ENCODE results near the gene TMEM184B. TPM values are rescaled to one million over a fixed set of nuclear protein-coding genes. Genes with fewer than 3 reads are reported as not detected.

TMEM184B gene
- total RNA-seq, 6 experiments from 2014 or later = 7.9 to 42.6 (median 16.9) TPM

DNA sequence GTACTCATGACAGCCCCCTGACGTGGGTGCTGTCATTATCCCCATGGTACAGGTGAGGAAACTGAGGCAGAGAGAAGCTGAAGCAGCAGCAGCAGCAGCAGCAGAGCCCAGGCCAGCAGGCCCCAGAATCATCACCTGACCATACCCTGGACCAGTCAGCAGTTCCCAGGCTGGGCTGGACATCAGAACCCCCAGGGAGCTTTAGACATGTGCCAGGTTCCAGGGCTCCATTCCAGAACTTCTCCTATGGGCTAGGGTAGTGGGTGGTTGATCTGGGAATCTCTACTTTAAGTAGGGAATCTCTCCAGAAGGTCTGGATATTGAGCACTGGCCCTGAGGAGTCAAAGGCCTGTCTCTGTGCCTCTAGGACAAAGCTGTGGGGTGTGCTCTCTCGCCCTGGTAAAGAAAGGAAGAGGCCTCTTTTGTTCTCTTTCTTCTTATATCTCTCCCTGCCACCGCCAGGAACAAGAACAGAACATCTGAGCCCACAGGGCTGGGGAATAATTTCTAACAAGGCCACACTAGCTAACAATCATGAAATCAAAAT is 44.4 kb downstream of the TMEM184B start:
- peaks cover 0 to 10% (median 2%) of the 10 kb centered on the region in 4 donors for H3K36me3 ChIP-seq
- 17% methylated on average over 1 of the region's 3 CpGs for WGBS (ENCODE audit: insufficient coverage, low coverage, low lambda C conversion rate, missing lambda C conversion rate)

DNA sequence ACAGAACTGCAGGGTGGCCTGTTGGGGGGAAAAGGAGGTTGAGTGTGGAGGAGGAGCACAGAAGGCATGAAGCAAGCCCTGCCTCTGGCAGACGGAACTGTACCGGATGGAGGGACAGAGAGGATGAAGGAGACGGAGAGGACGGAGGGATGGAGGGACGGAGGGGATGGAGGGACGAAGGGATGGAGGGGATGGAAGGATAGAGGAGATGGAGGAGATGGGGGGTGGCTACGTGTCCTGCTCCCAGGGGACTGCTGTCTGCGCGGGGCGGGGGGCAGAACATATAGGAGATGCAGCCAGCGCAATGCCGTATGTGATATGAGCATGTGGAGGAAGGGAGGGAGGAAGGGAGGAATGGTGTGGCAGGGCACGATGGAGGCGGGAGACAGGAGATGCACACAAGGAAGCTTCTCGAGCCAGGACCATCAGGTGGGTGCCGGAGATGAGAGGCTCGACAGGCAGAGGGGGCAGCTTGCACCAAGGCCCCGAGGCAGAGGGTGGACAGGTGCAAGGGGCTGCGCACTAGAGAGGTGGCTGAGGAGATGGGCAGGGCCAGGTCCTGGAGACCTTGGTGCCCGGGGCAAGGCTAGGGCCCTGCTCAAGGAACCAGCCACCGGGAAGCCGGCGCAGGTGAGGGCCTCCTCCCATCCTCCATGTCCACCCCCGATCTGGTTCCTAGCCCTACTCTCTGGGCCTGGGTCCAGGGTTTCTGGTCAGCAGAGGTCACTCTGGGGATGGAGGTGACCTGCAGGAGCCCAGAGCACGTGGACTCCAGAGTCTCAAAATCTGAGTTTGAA is 45.8 kb downstream of the TMEM184B start:
- H3K36me3 ChIP-seq = peaks cover 0 to 10% (median 2%) of the 10 kb centered on the region in 4 donors
- no peaks in the 10 kb centered on the region for H3K4me1 ChIP-seq
- H3K9me3 ChIP-seq = no peaks in the 10 kb centered on the region
- TF ChIP-seq, protein P1, sequence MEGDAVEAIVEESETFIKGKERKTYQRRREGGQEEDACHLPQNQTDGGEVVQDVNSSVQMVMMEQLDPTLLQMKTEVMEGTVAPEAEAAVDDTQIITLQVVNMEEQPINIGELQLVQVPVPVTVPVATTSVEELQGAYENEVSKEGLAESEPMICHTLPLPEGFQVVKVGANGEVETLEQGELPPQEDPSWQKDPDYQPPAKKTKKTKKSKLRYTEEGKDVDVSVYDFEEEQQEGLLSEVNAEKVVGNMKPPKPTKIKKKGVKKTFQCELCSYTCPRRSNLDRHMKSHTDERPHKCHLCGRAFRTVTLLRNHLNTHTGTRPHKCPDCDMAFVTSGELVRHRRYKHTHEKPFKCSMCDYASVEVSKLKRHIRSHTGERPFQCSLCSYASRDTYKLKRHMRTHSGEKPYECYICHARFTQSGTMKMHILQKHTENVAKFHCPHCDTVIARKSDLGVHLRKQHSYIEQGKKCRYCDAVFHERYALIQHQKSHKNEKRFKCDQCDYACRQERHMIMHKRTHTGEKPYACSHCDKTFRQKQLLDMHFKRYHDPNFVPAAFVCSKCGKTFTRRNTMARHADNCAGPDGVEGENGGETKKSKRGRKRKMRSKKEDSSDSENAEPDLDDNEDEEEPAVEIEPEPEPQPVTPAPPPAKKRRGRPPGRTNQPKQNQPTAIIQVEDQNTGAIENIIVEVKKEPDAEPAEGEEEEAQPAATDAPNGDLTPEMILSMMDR (IDR thresholded peaks at IDR 0.05) = no peak
- TF ChIP-seq POLR2A (IDR thresholded peaks at IDR 0.05) = no peak
- intact Hi-C loops (cut with DNase I) = loop anchor here in 1 of 2 donors (10.0 kb wide), 1 partner anchor 62 kb away; no protein-coding TSS in a partner anchor
- DNase-seq (no peak), ATAC-seq (no peak)
- H3K4me3 ChIP-seq = no peak overlapping the region
- 95% methylated on average over 17 of the region's 25 CpGs for WGBS (ENCODE audit: insufficient coverage, low coverage, low lambda C conversion rate, missing lambda C conversion rate)
- H3K27me3 ChIP-seq = no peaks in the 10 kb centered on the region
- H3K27ac ChIP-seq = no peak overlapping the region

More for the DNA sequence above, 44.4 kb downstream of the TMEM184B start:
- ATAC-seq (no peak), DNase-seq (no peak)
- Histone ChIP-seq H3K9me3 (no peaks in the 10 kb centered on the region), H3K27ac (peak overlapping the region in 1 of 3 donors; percentile 1), H3K27me3 (no peaks in the 10 kb centered on the region), H3K4me1 (no peaks in the 10 kb centered on the region), H3K4me3 (no peak overlapping the region)
- intact Hi-C loops (cut with DNase I) = loop anchor here in 1 of 2 donors (10.0 kb wide), 1 partner anchor 64 kb away; no protein-coding TSS in a partner anchor
- TF ChIP-seq, protein P1 (IDR thresholded peaks at IDR 0.05) = no peak
- TF ChIP-seq POLR2A (IDR thresholded peaks at IDR 0.05) = no peak

DNA sequence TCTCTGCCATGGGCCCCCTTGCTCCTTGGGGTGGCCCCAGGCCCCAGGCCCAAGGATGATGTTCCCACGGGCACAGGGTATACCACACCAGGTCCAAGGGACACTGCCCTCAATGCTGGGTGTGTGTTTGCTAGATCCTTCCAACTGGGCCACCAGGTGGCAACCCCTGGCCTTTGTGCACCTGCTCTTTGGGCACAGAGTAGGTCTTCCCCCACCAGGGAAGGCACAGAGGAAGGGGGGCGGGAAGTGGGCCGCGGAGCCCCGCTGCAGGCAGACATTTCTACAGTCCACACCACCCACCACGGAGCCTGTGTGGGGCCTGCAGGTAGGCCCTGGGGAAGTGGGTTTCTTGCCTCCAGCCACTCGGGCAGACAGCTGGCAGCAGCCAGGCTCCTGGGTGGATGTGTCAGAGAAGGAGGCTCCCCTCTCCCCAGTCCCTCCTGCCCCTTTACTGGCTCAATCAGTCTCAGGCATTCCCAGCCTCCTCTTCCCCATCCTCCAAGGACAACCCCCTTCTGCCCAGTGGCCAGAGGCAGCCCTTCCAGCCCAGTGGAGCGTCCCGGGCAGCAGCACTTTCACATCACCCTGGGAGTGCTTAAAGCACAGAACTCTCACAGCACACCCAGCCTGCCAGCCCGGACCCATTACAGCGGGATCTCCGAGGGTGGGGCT is 49.4 kb downstream of the TMEM184B start:
- H3K27ac ChIP-seq = no peak overlapping the region
- 93% methylated on average over 3 of the region's 12 CpGs for WGBS (ENCODE audit: insufficient coverage, low coverage, low lambda C conversion rate, missing lambda C conversion rate)
- no peaks in the 10 kb centered on the region for H3K27me3 ChIP-seq
- DNase-seq (no peak), ATAC-seq (no peak)
- peaks cover 0 to 9% (median 0%) of the 10 kb centered on the region in 4 donors for H3K4me1 ChIP-seq
- H3K9me3 ChIP-seq = no peaks in the 10 kb centered on the region
- TF ChIP-seq, protein P1 (IDR thresholded peaks at IDR 0.05) = no peak
- TF ChIP-seq POLR2A (IDR thresholded peaks at IDR 0.05) = no peak
- peaks cover 0 to 6% (median 0%) of the 10 kb centered on the region in 4 donors for H3K36me3 ChIP-seq
- no peak overlapping the region for H3K4me3 ChIP-seq
- intact Hi-C loops (cut with DNase I) = loop anchor here in 1 of 2 donors (10.0 kb wide), 1 partner anchor 59 kb away; no protein-coding TSS in a partner anchor

DNA sequence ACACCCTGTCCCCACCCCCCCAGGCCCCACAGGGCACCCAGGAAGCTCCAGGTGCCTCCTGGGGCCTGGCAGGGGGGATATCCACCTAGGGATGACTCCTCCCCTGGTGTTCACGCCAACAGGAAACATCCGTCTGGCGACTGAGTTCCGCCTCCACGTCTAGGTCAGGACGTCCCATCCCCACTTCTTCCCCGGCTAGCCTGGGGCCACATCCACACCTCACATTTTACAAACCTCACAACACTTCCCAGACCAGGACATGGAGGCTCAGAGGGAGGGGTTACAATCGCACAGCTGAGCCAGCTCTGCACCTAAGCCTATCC is 50.1 kb downstream of the TMEM184B start:
- H3K4me1 ChIP-seq = peaks cover 0 to 14% (median 0%) of the 10 kb centered on the region in 4 donors
- H3K27ac ChIP-seq = no peak overlapping the region
- DNase-seq (no peak), ATAC-seq (no peak)
- no peak overlapping the region for H3K4me3 ChIP-seq
- H3K9me3 ChIP-seq = no peaks in the 10 kb centered on the region
- H3K27me3 ChIP-seq = no peaks in the 10 kb centered on the region
- 80% methylated on average over 1 of the region's 8 CpGs for WGBS (ENCODE audit: insufficient coverage, low coverage, low lambda C conversion rate, missing lambda C conversion rate)
- H3K36me3 ChIP-seq = peaks cover 0 to 6% (median 0%) of the 10 kb centered on the region in 4 donors
- TF ChIP-seq, protein P1 (IDR thresholded peaks at IDR 0.05) = no peak
- no peak for TF ChIP-seq POLR2A (IDR thresholded peaks at IDR 0.05)
- intact Hi-C loops (cut with DNase I) = loop anchor here in 1 of 2 donors (10.0 kb wide), 1 partner anchor 58 kb away; no protein-coding TSS in a partner anchor
